Measurements from ENCODE around the gene PYGM.

GRCh38 chr11:64765851-64766665, 6.3 kb upstream of the PYGM start:
- TF ChIP-seq POLR2A (IDR thresholded peaks at IDR 0.05): no peak
- TF ChIP-seq POLR2AphosphoS5 (IDR thresholded peaks at IDR 0.05): no peak
- TF ChIP-seq CTCF (IDR thresholded peaks at IDR 0.05): no peak

Measured in prostate gland (tissue), 2 donors.